Neural crest cell (in vitro differentiated cells): Measurements from ENCODE around the gene RAB44. TPM values are rescaled to one million over a fixed set of nuclear protein-coding genes. Genes with fewer than 3 reads are reported as not detected.

Experiments
- DNase-seq: peaks from one replicate; pipeline ENCODE4 v3.0.0; 2021; ENCODE audit warnings: low read depth, mixed read lengths, low spot score
- H3K27ac Mint-ChIP-seq: one replicate; pipeline ENCODE4 v1.8.0; 2021; ENCODE audit warnings: mild to moderate bottlenecking, mixed read lengths; ENCODE audit not compliant: unreplicated experiment
- H3K27me3 Mint-ChIP-seq: 2 replicates; pipeline ENCODE4 v1.8.0; 2021; ENCODE audit warnings: low read depth, mild to moderate bottlenecking, mixed read lengths
- H3K36me3 Mint-ChIP-seq: 2 replicates; pipeline ENCODE4 v1.8.0; 2021; ENCODE audit warnings: low read depth, mild to moderate bottlenecking, mixed read lengths
- H3K4me1 Mint-ChIP-seq: 2 replicates; pipeline ENCODE4 v1.8.0; 2021; ENCODE audit warnings: mixed read lengths
- H3K4me3 Mint-ChIP-seq: one replicate; pipeline ENCODE4 v1.8.0; 2021; ENCODE audit warnings: mild to moderate bottlenecking, mixed read lengths
- H3K9me3 Mint-ChIP-seq: 2 replicates; pipeline ENCODE4 v1.8.0; 2021; ENCODE audit warnings: mixed read lengths
- CTCF ChIP-seq: fragments of 200-600 bp; sonication (generic); conservative IDR thresholded peaks from 2 replicates; pipeline ENCODE4 v1.5.0; 2021; ENCODE audit warnings: antibody characterized with exemption, mild to moderate bottlenecking
- total RNA-seq: library from RNA; stranded (reverse); gene quantifications from 2 replicates; pipeline ENCODE4 v1.2.1, GENCODE V29; 2021

The RAB44 gene
- total RNA-seq, 1 donor from 2014 or later: not detected

- peaks cover 2% of the 10 kb centered on the region for H3K9me3 Mint-ChIP-seq
- H3K4me1 Mint-ChIP-seq: no peaks in the 10 kb centered on the region
- no peak overlapping the region for H3K4me3 Mint-ChIP-seq
- H3K36me3 Mint-ChIP-seq: no peaks in the 10 kb centered on the region
- no peak for TF ChIP-seq CTCF
- no peak for DNase-seq
- H3K27me3 Mint-ChIP-seq: no peaks in the 10 kb centered on the region
- H3K27ac Mint-ChIP-seq: no peak overlapping the region
Observed at GRCh38 chr6:36695414-36695813, 2.2 kb upstream of the RAB44 start.

DNA sequence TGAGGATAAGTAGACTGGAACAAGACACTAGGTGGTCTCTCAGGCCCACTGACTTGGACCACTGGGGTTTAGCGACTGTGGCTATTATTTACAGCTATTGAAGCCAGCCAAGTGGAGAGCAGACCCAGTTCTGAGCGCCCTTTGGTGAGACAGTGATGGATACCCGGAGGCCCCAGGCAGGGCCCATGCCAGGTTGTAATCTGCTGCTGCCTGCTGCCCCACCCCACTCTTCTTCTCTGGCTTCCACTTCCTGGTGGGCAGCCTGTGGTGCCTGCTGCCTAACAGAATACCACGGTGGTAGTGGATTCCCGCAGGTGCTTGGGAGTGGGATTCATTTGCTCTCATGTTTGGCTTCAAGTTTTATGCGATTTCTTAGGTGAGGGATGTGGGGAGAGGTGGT is 570 bp downstream of the RAB44 start:
- Mint-ChIP-seq H3K4me3 (no peak overlapping the region), H3K27me3 (no peaks in the 10 kb centered on the region), H3K27ac (peak overlapping the region; percentile 17), H3K36me3 (no peaks in the 10 kb centered on the region), H3K9me3 (peaks cover 2% of the 10 kb centered on the region), H3K4me1 (peaks cover 8% of the 10 kb centered on the region)
- TF ChIP-seq CTCF: no peak
- DNase-seq: no peak

DNA sequence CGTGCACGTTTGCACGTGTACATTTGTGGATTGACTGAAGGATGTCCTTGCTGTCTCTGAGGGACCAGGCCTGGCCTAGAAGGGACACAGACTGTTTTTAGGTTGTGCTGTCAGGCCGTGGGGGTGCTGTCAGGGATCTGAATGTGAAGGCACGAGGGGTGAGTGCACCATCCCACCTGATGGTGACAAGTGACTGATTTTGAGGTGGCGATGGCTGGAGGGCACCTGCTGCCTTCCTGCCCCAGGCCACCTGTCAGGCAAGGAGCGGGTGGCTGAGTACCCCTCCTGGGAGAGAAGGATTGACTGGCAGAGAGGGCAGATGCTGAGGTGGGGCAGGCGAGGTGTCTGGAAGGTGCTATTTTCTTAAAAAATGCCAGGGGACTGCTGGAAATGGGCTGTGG is 1.2 kb downstream of the RAB44 start:
- peaks cover 9% of the 10 kb centered on the region for H3K4me1 Mint-ChIP-seq
- DNase-seq: no peak
- peaks cover 2% of the 10 kb centered on the region for H3K9me3 Mint-ChIP-seq
- no peak for TF ChIP-seq CTCF
- H3K27me3 Mint-ChIP-seq: no peaks in the 10 kb centered on the region
- no peak overlapping the region for H3K27ac Mint-ChIP-seq
- H3K4me3 Mint-ChIP-seq: no peak overlapping the region
- H3K36me3 Mint-ChIP-seq: no peaks in the 10 kb centered on the region

DNA sequence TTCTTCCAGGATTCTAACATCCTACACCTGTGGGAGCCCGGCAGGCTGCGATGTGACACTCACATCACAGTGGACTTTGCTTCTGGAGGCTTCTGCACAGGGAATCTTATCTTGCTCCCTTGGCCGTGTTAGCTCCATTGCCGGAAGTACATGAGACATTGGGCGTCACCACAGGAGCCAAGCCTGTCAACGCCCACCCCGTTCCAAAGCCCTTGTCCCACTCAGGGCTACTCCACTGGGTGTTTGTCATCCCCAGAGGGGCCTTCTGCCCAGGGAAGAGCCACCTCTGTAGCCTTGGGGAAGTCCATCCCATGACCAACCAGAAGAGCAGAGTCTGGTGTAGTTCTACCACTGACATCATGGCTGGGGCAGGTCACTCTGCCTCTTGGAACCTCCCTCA is 1.7 kb downstream of the RAB44 start:
- H3K27ac Mint-ChIP-seq: no peak overlapping the region

GRCh38 chr6:36700071-36700812 is 2.6 kb downstream of the RAB44 start:
- no peaks in the 10 kb centered on the region for H3K27me3 Mint-ChIP-seq
- no peak for DNase-seq
- H3K4me1 Mint-ChIP-seq: peaks cover 9% of the 10 kb centered on the region
- H3K36me3 Mint-ChIP-seq: no peaks in the 10 kb centered on the region
- H3K27ac Mint-ChIP-seq: no peak overlapping the region
- TF ChIP-seq CTCF: no peak
- peaks cover 2% of the 10 kb centered on the region for H3K9me3 Mint-ChIP-seq
- H3K4me3 Mint-ChIP-seq: no peak overlapping the region

More for the DNA sequence above, 1.7 kb downstream of the RAB44 start:
- Mint-ChIP-seq H3K4me1 (peaks cover 9% of the 10 kb centered on the region), H3K27me3 (no peaks in the 10 kb centered on the region), H3K9me3 (peaks cover 2% of the 10 kb centered on the region), H3K4me3 (no peak overlapping the region), H3K36me3 (no peaks in the 10 kb centered on the region)
- DNase-seq: no peak
- no peak for TF ChIP-seq CTCF
